ENCODE results near the gene SEMA6B. TPM values are rescaled to one million over a fixed set of nuclear protein-coding genes. Genes with fewer than 3 reads are reported as not detected.

SEMA6B gene
- total and polyA plus RNA-seq, 3 donors from 2014 or later = 3.5 to 5.0 (median 4.2) TPM

DNA sequence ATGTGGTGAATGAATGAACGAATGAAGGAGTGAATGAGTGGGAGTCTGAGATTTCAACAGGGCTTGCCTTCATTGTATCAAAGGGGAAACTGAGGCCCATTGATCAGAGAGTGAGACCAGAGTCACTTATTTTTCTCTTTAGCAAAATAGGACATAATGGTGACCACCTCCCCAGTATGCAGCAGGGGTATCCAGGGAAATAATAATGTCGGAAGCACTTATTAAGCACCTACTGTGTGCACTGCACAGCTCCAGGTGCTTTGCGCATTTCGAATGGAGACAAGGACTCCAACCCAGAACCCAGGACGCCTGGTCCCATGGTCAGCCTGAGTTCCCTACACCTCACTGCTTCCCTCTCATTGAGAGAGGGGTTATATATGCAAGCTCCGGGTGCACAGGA is 26.8 kb upstream of the SEMA6B start:
- no peaks in the 10 kb centered on the region for H3K27me3 ChIP-seq
- no peak overlapping the region for H3K4me3 ChIP-seq
- peaks cover 14% of the 10 kb centered on the region for H3K4me1 ChIP-seq
- H3K27ac ChIP-seq = no peak overlapping the region
- H3K36me3 ChIP-seq (ENCODE audit: low read depth, missing control alignments) = no peaks in the 10 kb centered on the region
- H3K9me3 ChIP-seq = no peaks in the 10 kb centered on the region
- WGBS, 2 donors = 47 to 63% methylated on average over 6 of the region's 6 CpGs
- DNase-seq = no peak
- intact Hi-C loops (cut with DNase I; ENCODE audit: low total_unique reads) = no loop called here
- TF ChIP-seq, protein P1, sequence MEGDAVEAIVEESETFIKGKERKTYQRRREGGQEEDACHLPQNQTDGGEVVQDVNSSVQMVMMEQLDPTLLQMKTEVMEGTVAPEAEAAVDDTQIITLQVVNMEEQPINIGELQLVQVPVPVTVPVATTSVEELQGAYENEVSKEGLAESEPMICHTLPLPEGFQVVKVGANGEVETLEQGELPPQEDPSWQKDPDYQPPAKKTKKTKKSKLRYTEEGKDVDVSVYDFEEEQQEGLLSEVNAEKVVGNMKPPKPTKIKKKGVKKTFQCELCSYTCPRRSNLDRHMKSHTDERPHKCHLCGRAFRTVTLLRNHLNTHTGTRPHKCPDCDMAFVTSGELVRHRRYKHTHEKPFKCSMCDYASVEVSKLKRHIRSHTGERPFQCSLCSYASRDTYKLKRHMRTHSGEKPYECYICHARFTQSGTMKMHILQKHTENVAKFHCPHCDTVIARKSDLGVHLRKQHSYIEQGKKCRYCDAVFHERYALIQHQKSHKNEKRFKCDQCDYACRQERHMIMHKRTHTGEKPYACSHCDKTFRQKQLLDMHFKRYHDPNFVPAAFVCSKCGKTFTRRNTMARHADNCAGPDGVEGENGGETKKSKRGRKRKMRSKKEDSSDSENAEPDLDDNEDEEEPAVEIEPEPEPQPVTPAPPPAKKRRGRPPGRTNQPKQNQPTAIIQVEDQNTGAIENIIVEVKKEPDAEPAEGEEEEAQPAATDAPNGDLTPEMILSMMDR (IDR thresholded peaks at IDR 0.05) = no peak
- TF ChIP-seq POLR2A (IDR thresholded peaks at IDR 0.05) = no peak

DNA sequence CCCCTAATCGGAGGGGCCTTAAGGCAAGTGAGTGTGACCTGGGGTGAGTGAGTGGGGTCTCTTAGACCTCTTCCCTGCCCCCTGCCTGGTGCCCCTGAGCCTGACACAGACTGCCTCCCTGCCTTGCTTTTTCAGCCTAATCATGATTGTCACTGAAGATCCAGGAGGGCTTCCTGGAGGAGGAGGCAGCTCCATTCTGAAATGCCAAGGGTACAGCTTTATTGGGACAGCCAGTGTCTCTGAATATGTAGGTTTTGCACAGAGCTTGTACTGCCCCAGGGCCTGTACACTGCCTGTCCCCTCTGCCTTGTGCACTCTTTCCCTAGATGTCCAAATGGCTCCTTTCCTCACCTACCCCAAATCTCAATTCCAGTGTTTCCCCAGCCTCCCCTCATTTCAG is 26.1 kb upstream of the SEMA6B start:
- H3K4me3 ChIP-seq = no peak overlapping the region
- no peak for DNase-seq
- no peak for TF ChIP-seq POLR2A (IDR thresholded peaks at IDR 0.05)
- TF ChIP-seq, protein P1 (IDR thresholded peaks at IDR 0.05) = no peak
- no peak overlapping the region for H3K27ac ChIP-seq
- H3K27me3 ChIP-seq = no peaks in the 10 kb centered on the region
- H3K4me1 ChIP-seq = peaks cover 14% of the 10 kb centered on the region
- intact Hi-C loops (cut with DNase I; ENCODE audit: low total_unique reads) = no loop called here
- WGBS, 2 donors = 67 to 75% methylated on average over 1 of the region's 1 CpG
- no peaks in the 10 kb centered on the region for H3K9me3 ChIP-seq
- no peaks in the 10 kb centered on the region for H3K36me3 ChIP-seq (ENCODE audit: low read depth, missing control alignments)

DNA sequence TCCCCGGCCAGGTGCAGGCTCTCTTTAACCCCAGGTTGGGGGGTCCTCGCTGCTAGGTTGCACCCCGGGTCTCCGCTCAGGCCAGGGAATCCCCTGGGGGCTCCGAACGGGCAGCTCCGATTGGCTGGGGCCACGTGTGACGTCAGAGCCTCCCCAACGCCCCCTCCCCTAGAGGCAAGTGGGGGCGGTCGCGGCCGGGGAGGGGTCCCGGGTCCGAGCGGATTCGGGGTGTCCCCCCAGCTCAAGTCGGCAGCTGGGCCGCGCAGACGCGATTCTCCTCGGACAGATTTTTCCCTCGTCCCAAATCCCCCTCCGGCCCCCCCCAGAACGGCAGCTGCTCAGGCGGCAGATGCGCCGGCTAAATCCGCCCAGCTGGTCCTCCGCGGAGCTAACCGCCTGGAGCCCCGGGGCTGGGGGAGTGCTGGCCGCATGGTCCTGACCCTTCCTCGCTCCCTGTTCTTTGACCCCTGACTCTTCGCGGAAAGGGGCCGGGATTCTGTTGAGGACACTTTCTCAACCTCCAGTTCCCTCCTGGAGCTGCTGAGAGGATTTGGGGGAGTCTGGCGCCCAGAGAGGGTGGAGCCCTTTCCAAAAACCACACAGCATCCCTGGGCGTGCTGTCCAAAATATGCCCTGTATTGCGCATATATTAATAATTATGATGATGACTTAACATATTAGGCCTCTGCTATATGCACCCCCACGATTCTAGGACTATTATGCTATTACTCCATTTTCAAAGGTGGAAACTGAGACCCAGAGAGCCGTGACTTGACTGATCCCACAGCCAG is 25.4 kb upstream of the SEMA6B start:
- Histone ChIP-seq H3K9me3 (no peaks in the 10 kb centered on the region), H3K36me3 (ENCODE audit: low read depth, missing control alignments) (no peaks in the 10 kb centered on the region), H3K4me1 (peaks cover 14% of the 10 kb centered on the region), H3K4me3 (peak overlapping the region; percentile 22 to 46), H3K27me3 (no peaks in the 10 kb centered on the region), H3K27ac (no peak overlapping the region)
- no peak for TF ChIP-seq POLR2A (IDR thresholded peaks at IDR 0.05)
- TF ChIP-seq, protein P1 (IDR thresholded peaks at IDR 0.05) = no peak
- 7 to 8% methylated on average over 20 to 33 of the region's 45 CpGs for WGBS, 2 donors
- intact Hi-C loops (cut with DNase I; ENCODE audit: low total_unique reads) = no loop called here
- no peak for DNase-seq

DNA sequence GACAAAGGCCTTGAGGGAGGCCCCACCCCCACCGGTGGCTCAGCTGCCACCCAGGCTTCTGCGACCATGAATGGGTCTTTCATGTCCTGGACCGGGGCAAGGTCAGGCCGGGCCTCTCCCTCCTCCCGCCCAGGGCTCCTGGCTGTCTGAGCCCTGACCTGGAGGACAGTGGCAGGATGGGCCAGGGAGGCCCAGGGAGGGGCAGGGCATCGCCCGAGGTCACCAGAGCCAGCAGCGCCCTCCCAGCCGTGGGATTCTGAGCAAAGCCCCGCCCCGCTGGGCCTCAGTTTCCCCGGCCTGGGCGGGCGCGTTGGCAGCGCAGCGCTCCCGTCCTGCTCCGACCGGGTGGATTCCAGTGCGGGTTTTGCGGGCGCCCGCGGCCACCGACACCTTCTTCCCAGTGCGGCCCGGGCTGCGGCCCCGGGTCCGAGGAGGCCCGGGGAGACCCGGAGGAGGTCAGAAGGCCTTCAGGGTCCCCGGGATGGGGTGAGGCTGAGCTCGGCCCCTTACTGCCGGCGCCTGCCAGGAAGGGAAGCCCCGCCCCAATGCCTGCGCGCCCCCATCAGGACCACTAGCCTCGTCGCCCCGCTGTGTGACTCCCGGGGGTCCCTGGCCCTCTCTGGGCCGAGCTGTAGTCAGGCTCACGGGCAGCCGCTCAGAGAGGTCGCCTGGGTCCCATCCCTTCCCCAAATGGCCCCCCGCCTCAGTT is 24.6 kb upstream of the SEMA6B start:
- Histone ChIP-seq H3K27me3 (no peaks in the 10 kb centered on the region), H3K9me3 (no peaks in the 10 kb centered on the region), H3K4me3 (peak overlapping the region; percentile 22 to 46), H3K27ac (no peak overlapping the region), H3K36me3 (ENCODE audit: low read depth, missing control alignments) (no peaks in the 10 kb centered on the region), H3K4me1 (peaks cover 14% of the 10 kb centered on the region)
- peak; percentile 57 for DNase-seq
- TF ChIP-seq, protein P1 (IDR thresholded peaks at IDR 0.05) = no peak
- TF ChIP-seq POLR2A (IDR thresholded peaks at IDR 0.05) = no peak
- intact Hi-C loops (cut with DNase I; ENCODE audit: low total_unique reads) = no loop called here
- 0 to 3% methylated on average over 1 to 29 of the region's 49 CpGs for WGBS, 2 donors
